Measurements from ENCODE around the gene BCAP31.

Gene BCAP31

DNA sequence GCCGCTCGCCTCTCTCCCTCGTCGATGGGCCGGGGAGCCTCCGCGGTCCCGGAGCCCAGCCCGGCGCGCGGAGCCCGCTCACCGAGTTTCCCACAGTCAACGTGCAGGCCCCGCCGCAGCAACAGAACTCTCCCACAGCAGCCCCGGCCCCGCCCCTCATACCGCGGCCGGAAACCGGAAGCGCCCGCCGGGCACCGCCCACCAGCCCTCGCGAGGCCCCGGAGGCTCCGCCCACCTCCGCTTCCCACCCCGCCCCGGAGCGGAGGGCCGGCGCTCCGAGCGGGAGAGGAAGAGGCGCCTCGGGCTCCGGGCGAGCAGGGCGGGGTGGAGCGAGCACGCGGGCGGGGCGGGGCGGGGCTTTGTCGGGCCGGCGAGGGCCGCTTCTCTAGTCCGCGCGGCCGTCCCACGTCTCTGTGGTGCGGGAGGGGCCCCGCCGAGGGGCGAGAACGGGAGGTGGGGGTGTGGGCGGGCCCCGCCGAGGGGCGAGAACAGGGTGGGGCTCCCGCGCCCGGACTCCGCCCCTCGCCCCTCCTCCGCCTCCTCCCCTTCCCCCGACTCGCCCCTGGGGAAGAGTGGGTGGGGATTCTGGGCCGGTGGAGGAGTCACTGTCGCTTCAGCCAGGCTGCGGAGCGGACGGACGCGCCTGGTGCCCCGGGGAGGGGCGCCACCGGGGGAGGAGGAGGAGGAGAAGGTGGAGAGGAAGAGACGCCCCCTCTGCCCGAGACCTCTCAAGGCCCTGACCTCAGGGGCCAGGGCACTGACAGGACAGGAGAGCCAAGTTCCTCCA is at the start of gene BCAP31, which contains the start of gene ABCD1:
Gene BCAP31 (minus strand): TSS at position 136 of the 787 bp plus-strand sequence. CDS start 1,143 bp downstream, outside the sequence.
Gene ABCD1 (plus strand): TSS at position 605 of the 787 bp plus-strand sequence. CDS start 411 bp downstream, outside the sequence.
- peak; percentile 85 for DNase-seq

- no peak for DNase-seq
Measured at GRCh38 chrX:153773218-153773611, 49.0 kb upstream of the BCAP31 start.

DNA sequence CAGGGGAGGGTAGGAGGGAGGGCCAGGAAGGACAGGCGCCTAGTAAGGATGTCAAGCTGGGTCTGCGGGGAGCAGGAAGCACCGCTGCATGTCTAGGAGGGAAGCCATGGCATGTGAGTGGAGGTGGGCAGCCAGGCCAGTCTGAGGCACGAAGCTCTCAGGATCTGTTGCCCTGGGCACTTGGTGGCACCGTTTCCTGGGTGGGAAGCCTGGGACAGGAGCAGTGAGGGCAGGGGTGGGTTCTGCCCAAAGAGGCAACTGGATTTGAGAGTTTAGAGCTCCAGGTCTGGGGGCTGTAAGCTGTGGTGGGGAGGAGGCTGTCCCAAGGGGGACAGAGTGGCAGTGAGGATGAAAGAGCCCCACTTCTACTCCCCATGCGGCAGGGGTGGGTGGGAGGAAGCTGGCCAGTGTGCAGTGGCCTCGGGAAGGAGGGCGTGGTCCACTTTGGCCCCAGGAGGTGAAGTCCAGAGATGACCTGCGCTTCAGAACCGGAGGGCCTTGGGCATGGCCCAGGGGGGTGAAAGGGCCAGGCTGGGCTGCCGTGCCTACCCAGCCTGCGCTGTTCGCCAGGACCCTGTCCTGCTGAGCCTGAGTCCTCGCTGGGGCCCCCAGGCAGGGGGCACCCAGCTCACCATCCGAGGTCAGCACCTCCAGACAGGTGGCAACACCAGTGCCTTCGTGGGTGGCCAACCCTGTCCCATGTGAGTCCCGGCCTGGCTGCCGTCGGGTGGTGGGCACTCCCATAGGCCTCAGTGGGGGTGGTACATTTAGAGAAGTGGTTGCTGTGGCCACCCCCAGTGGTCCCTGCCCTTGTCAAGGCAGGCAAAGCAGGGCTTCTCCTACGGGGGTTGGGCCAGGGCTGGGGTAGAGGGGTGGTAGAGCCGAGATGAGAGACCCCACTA is 48.4 kb upstream of the BCAP31 start:
- DNase-seq, result no peak

DNA sequence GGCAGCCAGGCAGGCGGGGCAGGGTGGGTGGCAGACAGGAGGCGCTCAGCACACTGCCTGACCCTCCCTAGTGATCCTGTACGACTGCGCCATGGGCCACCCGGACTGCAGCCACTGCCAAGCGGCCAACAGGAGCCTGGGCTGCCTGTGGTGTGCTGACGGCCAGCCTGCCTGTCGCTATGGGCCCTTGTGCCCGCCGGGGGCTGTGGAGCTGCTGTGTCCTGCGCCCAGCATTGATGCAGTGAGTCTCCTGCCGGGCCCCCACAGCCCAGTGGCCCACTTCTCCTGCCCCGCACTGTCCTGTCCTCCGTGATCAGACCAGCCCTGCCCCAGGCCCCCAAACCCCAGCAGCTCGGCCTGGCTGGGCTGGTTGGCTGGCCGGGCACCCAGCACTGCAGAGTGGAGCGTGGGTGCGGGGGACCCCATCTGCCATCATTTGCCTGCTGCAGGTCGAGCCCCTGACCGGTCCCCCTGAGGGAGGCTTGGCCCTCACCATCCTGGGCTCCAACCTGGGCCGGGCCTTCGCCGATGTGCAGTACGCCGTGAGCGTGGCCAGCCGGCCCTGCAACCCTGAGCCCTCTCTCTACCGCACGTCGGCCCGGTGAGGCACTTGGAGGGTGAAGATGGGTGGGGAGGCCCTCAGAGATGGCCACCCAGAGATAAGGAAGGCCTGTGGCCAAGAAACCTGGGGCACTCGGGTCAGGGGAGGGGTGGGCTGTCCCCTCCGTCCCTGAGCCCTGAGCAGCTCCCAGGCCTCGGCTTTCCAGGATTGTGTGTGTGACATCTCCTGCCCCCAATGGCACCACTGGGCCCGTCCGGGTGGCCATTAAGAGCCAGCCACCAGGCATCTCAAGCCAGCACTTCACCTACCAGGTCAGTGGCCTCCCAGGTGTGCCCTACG is 47.5 kb upstream of the BCAP31 start:
- no peak for DNase-seq

- DNase-seq, result no peak
Measured at GRCh38 chrX:153770601-153771414, 46.6 kb upstream of the BCAP31 start.

GRCh38 chrX:153769865-153770600 is 45.8 kb upstream of the BCAP31 start:
- no peak for DNase-seq

GRCh38 chrX:153769158-153769864 is 45.1 kb upstream of the BCAP31 start:
- DNase-seq, result no peak

- DNase-seq, result no peak
Measured at GRCh38 chrX:153768311-153769157, 44.3 kb upstream of the BCAP31 start.

DNA sequence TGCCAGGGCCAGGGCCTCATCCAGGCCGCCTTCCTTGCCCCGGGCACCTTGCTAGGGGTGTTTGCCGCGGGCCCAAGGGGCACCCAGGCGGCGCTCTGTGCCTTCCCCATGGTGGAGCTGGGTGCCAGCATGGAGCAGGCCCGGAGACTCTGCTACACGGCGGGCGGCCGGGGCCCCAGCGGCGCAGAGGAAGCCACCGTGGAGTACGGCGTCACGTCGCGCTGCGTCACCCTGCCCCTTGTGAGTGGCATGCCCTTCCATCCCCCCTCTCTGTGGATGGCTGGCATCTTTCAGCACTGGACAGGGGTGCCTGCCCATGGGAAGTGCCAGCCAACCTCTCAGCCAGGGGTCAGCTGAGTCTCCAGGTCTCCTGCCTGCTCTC is 43.5 kb upstream of the BCAP31 start:
- no peak for DNase-seq

- no peak for DNase-seq
Measured at GRCh38 chrX:153766871-153767673, 42.9 kb upstream of the BCAP31 start.

GRCh38 chrX:153766098-153766817 is 42.1 kb upstream of the BCAP31 start:
- no peak for DNase-seq

GRCh38 chrX:153765138-153766079 is 41.2 kb upstream of the BCAP31 start:
- no peak for DNase-seq

DNA sequence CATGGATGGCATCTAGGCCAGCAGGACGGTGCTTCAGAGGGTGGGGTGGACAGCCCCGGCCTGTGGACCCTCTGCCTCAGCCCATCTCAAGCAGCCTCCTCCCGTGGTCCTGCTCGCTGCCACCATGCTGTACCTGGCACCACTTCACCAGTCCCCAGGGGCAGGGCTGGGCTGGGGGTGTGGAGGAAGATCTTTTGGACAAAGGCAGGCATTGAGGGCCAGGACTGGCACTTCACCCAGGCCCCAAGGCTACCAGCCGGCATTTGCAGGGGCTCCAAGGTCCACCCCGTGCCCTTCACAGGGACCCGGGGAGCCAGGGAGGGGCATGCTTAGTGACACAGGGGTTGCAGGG is 40.6 kb upstream of the BCAP31 start:
- DNase-seq, result no peak

DNA sequence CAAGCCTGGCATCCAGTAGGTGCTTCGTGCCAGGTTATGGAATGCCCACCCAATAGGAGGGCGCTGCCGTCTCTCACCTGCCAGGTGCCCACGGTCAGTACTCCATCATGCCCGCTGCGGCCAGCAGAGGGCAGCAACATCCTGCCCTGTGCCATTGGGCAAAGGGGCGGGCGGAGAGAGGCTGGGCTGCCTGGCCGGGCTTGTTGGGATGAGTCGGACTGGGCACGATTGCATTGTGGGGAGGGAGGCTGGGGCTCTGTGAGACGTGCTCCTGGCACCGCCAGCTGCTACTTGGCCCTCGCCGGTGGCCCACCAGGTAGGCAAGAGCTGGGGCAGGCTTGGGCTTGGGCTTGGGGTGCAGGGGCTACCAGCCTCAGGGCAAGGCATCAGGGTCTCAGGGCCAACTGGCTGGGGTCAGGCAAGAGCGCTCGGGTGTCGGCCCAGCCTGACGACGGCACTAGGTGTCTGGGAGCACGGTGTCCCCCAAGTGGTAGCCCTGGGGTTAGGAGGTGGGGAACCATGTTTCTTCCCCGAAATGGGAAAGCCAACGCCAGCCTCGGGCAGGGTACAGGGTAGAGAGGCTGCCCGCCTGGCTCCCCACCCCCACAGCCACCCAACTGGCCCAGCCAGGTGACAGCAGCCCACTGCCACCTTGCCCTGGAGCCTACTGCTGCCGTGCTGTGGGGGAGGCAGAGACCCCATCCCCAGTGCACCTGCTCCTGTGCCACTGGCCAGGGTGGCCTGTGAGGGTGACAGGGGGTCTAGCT is 40.0 kb upstream of the BCAP31 start, which contains the start of gene PLXNB3:
Gene PLXNB3 (plus strand): TSS at position 261 of the 767 bp plus-strand sequence. CDS start 1,287 bp downstream, outside the sequence.
- DNase-seq, result no peak

DNA sequence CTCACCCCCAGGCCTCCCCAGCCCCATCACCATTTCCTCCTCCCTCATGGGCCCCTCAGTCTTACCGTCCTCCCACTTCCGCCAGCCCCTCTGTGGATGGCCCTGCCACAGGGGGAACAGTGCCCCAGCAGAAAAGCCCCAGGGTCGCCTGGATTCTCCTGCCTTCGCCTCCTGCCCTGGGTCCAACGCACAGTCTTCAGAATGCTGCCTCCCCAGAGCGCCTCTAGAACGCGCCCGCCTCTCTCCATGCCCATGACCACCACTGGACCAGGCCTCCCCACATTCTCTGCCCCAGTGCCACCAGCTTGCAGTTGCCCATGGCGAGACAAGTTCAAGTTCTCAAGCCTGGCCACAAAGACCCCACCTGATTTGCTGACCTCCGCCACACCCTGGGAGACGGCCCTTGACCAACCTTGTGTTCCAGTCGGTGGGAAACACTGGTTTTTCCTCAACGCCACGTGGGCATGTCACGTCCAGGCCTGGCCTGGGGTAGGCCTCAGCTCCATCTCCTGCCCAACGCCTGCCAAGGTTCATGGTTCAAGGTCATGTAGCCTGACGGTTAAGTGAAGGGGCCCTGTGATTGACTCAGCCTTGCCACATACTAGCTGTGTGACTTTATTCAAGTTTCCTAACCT is 39.2 kb upstream of the BCAP31 start:
- no peak for DNase-seq
